PC-9 (cell line): ENCODE data around the gene CSRP1. TPM values are rescaled to one million over a fixed set of nuclear protein-coding genes. Genes with fewer than 3 reads are reported as not detected.

Experiments
- BruUV-seq: library from RNA; stranded (reverse); fragments of 400-500 nt; replicated peaks from 2 replicates; lab custom pipeline; 2021; lab: Mats Ljungman, UMichigan
- CTCF ChIA-PET: fragments of 300-600 bp; sonication (Branson Sonifier 250); formaldehyde crosslinking; loops from one replicate; lab custom pipeline; 2022; ENCODE audit warnings: antibody characterized with exemption; lab: Charles Lee
- POLR2A ChIA-PET: fragments of 300-600 bp; sonication (Branson Sonifier 250); formaldehyde crosslinking; loops from one replicate; lab custom pipeline; 2022; ENCODE audit warnings: antibody characterized with exemption; ENCODE audit not compliant: unreplicated experiment; lab: Charles Lee
- DNase-seq, 2 experiments: peaks; one replicate each; pipeline versions ENCODE4 v3.0.0 to v3.0.0-alpha.2; 2015 to 2022; ENCODE audit warnings: mixed read lengths in 1 of 2
- H2AFZ ChIP-seq: fragments of 200-600 bp; sonication (generic); 2 replicates; pipeline ENCODE4 v1.8.1; 2017; ENCODE audit warnings: antibody characterized with exemption
- H3F3A ChIP-seq: fragments of 200-600 bp; sonication (generic); 2 replicates; pipeline ENCODE4 v1.8.1; 2017; ENCODE audit warnings: antibody characterized with exemption, mild to moderate bottlenecking, low read depth; ENCODE audit not compliant: insufficient read depth
- H3K27ac ChIP-seq: fragments of 200-600 bp; sonication (generic); 2 replicates; pipeline ENCODE4 v1.6.1; 2016; ENCODE audit warnings: mixed run types
- H3K27me3 ChIP-seq: fragments of 200-600 bp; sonication (generic); 2 replicates; pipeline ENCODE4 v1.6.1; 2016; ENCODE audit warnings: low read depth, mixed run types; ENCODE audit not compliant: insufficient read depth
- H3K36me3 ChIP-seq: fragments of 200-600 bp; sonication (generic); 2 replicates; pipeline ENCODE4 v1.6.1; 2016; ENCODE audit warnings: low read depth, mixed run types
- H3K4me1 ChIP-seq: fragments of 200-600 bp; sonication (generic); replicated peaks from 2 replicates; pipeline ENCODE4 v1.6.1; 2016; ENCODE audit warnings: mixed run types; ENCODE audit not compliant: insufficient read depth
- H3K4me2 ChIP-seq: fragments of 200-600 bp; sonication (generic); 2 replicates; pipeline ENCODE4 v1.6.1; 2017; ENCODE audit warnings: mixed run types
- H3K4me3 ChIP-seq: fragments of 200-600 bp; sonication (generic); 2 replicates; pipeline ENCODE4 v1.6.1; 2016; ENCODE audit warnings: mixed run types
- H3K79me2 ChIP-seq: fragments of 200-600 bp; sonication (generic); 2 replicates; pipeline ENCODE4 v1.6.1; 2017; ENCODE audit warnings: low read depth, mixed run types
- H3K9me2 ChIP-seq: fragments of 200-600 bp; sonication (generic); 2 replicates; pipeline ENCODE4 v1.8.1; 2017; ENCODE audit warnings: mild to moderate bottlenecking; ENCODE audit not compliant: insufficient read depth
- H3K9me3 ChIP-seq: fragments of 200-600 bp; sonication (generic); 2 replicates; pipeline ENCODE4 v1.8.1; 2016; ENCODE audit warnings: low read depth; ENCODE audit not compliant: insufficient read depth
- H4K20me1 ChIP-seq: fragments of 200-600 bp; sonication (generic); 2 replicates; pipeline ENCODE4 v1.8.1; 2017; ENCODE audit not compliant: insufficient read depth
- CTCF ChIP-seq: fragments of 200-600 bp; sonication (generic); conservative IDR thresholded peaks from 2 replicates; pipeline ENCODE4 v1.6.1; 2017; ENCODE audit warnings: mixed run types, antibody characterized with exemption, mild to moderate bottlenecking, moderate library complexity
- EZH2 ChIP-seq: fragments of 200-600 bp; sonication (generic); IDR thresholded peaks from 2 replicates; pipeline ENCODE4 v1.8.0; 2017; ENCODE audit warnings: antibody characterized with exemption, low read depth
- intact Hi-C: fragments of 100-400 bp; cut with micrococcal nuclease; formaldehyde crosslinking; loops from one replicate; pipeline ENCODE4 v1.10.0; 2022; ENCODE audit not compliant: unreplicated experiment
- total RNA-seq: library from RNA; stranded (reverse); gene quantifications from 2 replicates; pipeline ENCODE4 v1.2.3, GENCODE V29; 2021

Gene CSRP1
- total RNA-seq, 1 experiment from 2014 or later, result 61.3 TPM

- H3K27me3 ChIP-seq, result no peaks in the 10 kb centered on the region
- intact Hi-C loops, result no loop called here
- no peaks in the 10 kb centered on the region for H3K36me3 ChIP-seq
- H4K20me1 ChIP-seq, result no peaks in the 10 kb centered on the region
- no peak overlapping the region for H2AFZ ChIP-seq
- H3K79me2 ChIP-seq, result no peaks in the 10 kb centered on the region
- H3K4me3 ChIP-seq, result no peak overlapping the region
- H3K4me1 ChIP-seq, result peaks cover 19% of the 10 kb centered on the region
- BruUV-seq, result no TSS peak
- no peak overlapping the region for H3K27ac ChIP-seq
- TF ChIP-seq EZH2 (no peak), CTCF (no peak)
- no peak overlapping the region for H3K4me2 ChIP-seq
- H3F3A ChIP-seq, result peaks cover 32% of the 10 kb centered on the region
- no peaks in the 10 kb centered on the region for H3K9me3 ChIP-seq
- no peak for DNase-seq
- H3K9me2 ChIP-seq, result no peaks in the 10 kb centered on the region
- ChIA-PET POLR2A (interaction anchor here (0.6 kb wide), 1 partner anchor 15 kb away, joined by 6 read pairs; no protein-coding TSS in a partner anchor), CTCF (interaction anchor here (1.2 kb wide), 1 partner anchor 10 kb away, joined by 6 read pairs; no protein-coding TSS in a partner anchor)
Observed at GRCh38 chr1:201502511-201502857, 4.4 kb downstream of the CSRP1 start.

GRCh38 chr1:201501812-201502510 lies 5.0 kb downstream of the CSRP1 start:
- CTCF ChIA-PET, result interaction anchor here (1.2 kb wide), 1 partner anchor 11 kb away, joined by 6 read pairs; no protein-coding TSS in a partner anchor
- Histone ChIP-seq H3K79me2 (no peaks in the 10 kb centered on the region), H2AFZ (no peak overlapping the region), H3F3A (peaks cover 30% of the 10 kb centered on the region), H3K4me1 (peaks cover 19% of the 10 kb centered on the region), H3K9me3 (no peaks in the 10 kb centered on the region), H3K27ac (no peak overlapping the region), H3K4me3 (no peak overlapping the region), H3K4me2 (no peak overlapping the region), H3K36me3 (no peaks in the 10 kb centered on the region), H4K20me1 (no peaks in the 10 kb centered on the region), H3K9me2 (no peaks in the 10 kb centered on the region), H3K27me3 (no peaks in the 10 kb centered on the region)
- intact Hi-C loops, result no loop called here
- POLR2A ChIA-PET, result interaction anchor here (0.6 kb wide), 1 partner anchor 14 kb away, joined by 6 read pairs; no protein-coding TSS in a partner anchor
- DNase-seq, result peak in 1 of 2 experiments; percentile 27
- no peak for TF ChIP-seq CTCF
- no peak for TF ChIP-seq EZH2
- no TSS peak for BruUV-seq

- Histone ChIP-seq H3K27ac (no peak overlapping the region), H3K36me3 (no peaks in the 10 kb centered on the region), H4K20me1 (no peaks in the 10 kb centered on the region), H3K4me1 (peaks cover 12% of the 10 kb centered on the region), H3K27me3 (no peaks in the 10 kb centered on the region), H3K9me3 (no peaks in the 10 kb centered on the region), H3F3A (peaks cover 23% of the 10 kb centered on the region), H3K9me2 (no peaks in the 10 kb centered on the region), H3K4me2 (no peak overlapping the region), H3K4me3 (no peak overlapping the region), H2AFZ (no peak overlapping the region), H3K79me2 (no peaks in the 10 kb centered on the region)
- intact Hi-C loops, result no loop called here
- ChIA-PET CTCF (no interaction called here), POLR2A (interaction anchor here (0.6 kb wide), 1 partner anchor 126 kb away, joined by 4 read pairs; no protein-coding TSS in a partner anchor)
- DNase-seq, result no peak
- no TSS peak for BruUV-seq
- no peak for TF ChIP-seq EZH2
- no peak for TF ChIP-seq CTCF
Observed at GRCh38 chr1:201501144-201501543, 5.8 kb downstream of the CSRP1 start.
